PC-3 (cell line): ENCODE measurements around the gene KRTAP29-1. TPM values are rescaled to one million over a fixed set of nuclear protein-coding genes. Genes with fewer than 3 reads are reported as not detected.
"Not testable (repeated sequence)": the region's sequence is repeated elsewhere in the genome, so short reads cannot be mapped to it uniquely, and the experiment has no call there.

ENCODE experiments used
- ATAC-seq: fragments of 200-7000 bp; cut with Tn5 transposase; 2 replicates; pipeline ENCODE4 v1.9.1; 2020; ENCODE audit warnings: mild to moderate bottlenecking, moderate library complexity
- Bru-seq: library from RNA; stranded (reverse); fragments of 400-500 nt; gene quantifications from one replicate; lab custom pipeline; 2021; lab: Mats Ljungman, UMichigan
- BruChase-seq, 2 experiments: library from RNA; stranded (reverse); fragments of 400-500 nt; gene quantifications; one replicate each; lab custom pipeline; 2021; lab: Mats Ljungman, UMichigan
- BruUV-seq: library from RNA; stranded (reverse); fragments of 400-500 nt; replicated peaks from 2 replicates; lab custom pipeline; 2021; lab: Mats Ljungman, UMichigan
- CTCF ChIA-PET: fragments of 300-600 bp; sonication (Branson Sonifier 250); formaldehyde crosslinking; loops from one replicate; lab custom pipeline; 2022; ENCODE audit warnings: antibody characterized with exemption; lab: Charles Lee
- POLR2A ChIA-PET: fragments of 300-600 bp; sonication (Branson Sonifier 250); formaldehyde crosslinking; loops from one replicate; lab custom pipeline; 2022; ENCODE audit warnings: antibody characterized with exemption; ENCODE audit not compliant: unreplicated experiment; lab: Charles Lee
- DNase-seq: peaks from one replicate; pipeline ENCODE4 v3.0.0-alpha.2; 2015
- H2AFZ ChIP-seq: fragments of 300-600 bp; sonication (generic); 2 replicates; pipeline ENCODE4 v1.6.0; 2016; ENCODE audit warnings: antibody characterized with exemption, low read length
- H3F3A ChIP-seq: fragments of 300-600 bp; sonication (generic); one replicate; pipeline ENCODE4 v1.6.0; 2017; ENCODE audit warnings: antibody characterized with exemption, low read length, control low read depth, mild to moderate bottlenecking; ENCODE audit not compliant: unreplicated experiment
- H3K27ac ChIP-seq: fragments of 300-600 bp; sonication (generic); 2 replicates; pipeline ENCODE4 v1.5.1; 2016; ENCODE audit warnings: mild to moderate bottlenecking, low read length
- H3K27me3 ChIP-seq: fragments of 300-600 bp; sonication (generic); 2 replicates; pipeline ENCODE4 v1.6.1; 2016; ENCODE audit warnings: low read length, mixed read lengths
- H3K36me3 ChIP-seq: fragments of 300-600 bp; sonication (generic); 2 replicates; pipeline ENCODE4 v1.6.1; 2016; ENCODE audit warnings: low read depth, mixed run types, low read length, mixed read lengths
- H3K4me1 ChIP-seq: fragments of 300-600 bp; sonication (generic); 2 replicates; pipeline ENCODE4 v1.5.1; 2016; ENCODE audit warnings: low read length; ENCODE audit not compliant: insufficient read depth
- H3K4me2 ChIP-seq: fragments of 300-600 bp; sonication (generic); 2 replicates; pipeline ENCODE4 v1.6.0; 2016; ENCODE audit warnings: low read length
- H3K4me3 ChIP-seq: fragments of 300-600 bp; sonication (generic); 2 replicates; pipeline ENCODE4 v1.5.1; 2016; ENCODE audit warnings: mild to moderate bottlenecking, low read length, mixed read lengths
- H3K79me2 ChIP-seq: fragments of 300-600 bp; sonication (generic); 2 replicates; pipeline ENCODE4 v1.6.1; 2017; ENCODE audit warnings: low read length, mixed read lengths
- H3K9ac ChIP-seq: fragments of 300-600 bp; sonication (generic); 2 replicates; pipeline ENCODE4 v1.6.0; 2016; ENCODE audit warnings: mild to moderate bottlenecking, low read length
- H3K9me2 ChIP-seq: fragments of 300-600 bp; sonication (generic); replicated peaks from 2 replicates; pipeline ENCODE4 v1.6.1; 2016; ENCODE audit warnings: mixed run types, low read length, mixed read lengths
- H3K9me3 ChIP-seq: fragments of 300-600 bp; sonication (generic); 2 replicates; pipeline ENCODE4 v1.6.1; 2016; ENCODE audit warnings: low read length, mixed read lengths
- H4K20me1 ChIP-seq: fragments of 300-600 bp; sonication (generic); 2 replicates; pipeline ENCODE4 v1.6.1; 2016; ENCODE audit warnings: low read length, mixed read lengths
- CTCF ChIP-seq: fragments of 300-600 bp; sonication (generic); conservative IDR thresholded peaks from 2 replicates; pipeline ENCODE4 v1.5.1; 2017; ENCODE audit warnings: antibody characterized with exemption, low read depth, mild to moderate bottlenecking, low read length
- EZH2 ChIP-seq: fragments of 300-600 bp; sonication (generic); IDR thresholded peaks from one replicate; pipeline ENCODE4 v1.6.1; 2017; ENCODE audit warnings: antibody characterized with exemption, mild to moderate bottlenecking, low read length; ENCODE audit not compliant: unreplicated experiment
- EZH2phosphoT487 ChIP-seq: fragments of 300-600 bp; sonication (generic); IDR thresholded peaks from 2 replicates; pipeline ENCODE4 v1.6.1; 2018; ENCODE audit warnings: mild to moderate bottlenecking, antibody characterized with exemption, low read length, borderline replicate concordance
- intact Hi-C: fragments of 100-400 bp; cut with micrococcal nuclease; formaldehyde crosslinking; loops from 2 replicates; pipeline ENCODE4 v1.9.0; 2023
- long read RNA-seq: library from polyadenylated mRNA; unstranded; transcript quantifications from one replicate; pipeline ENCODE4 v2.0.0, GENCODE V29; 2021; ENCODE audit not compliant: unreplicated experiment
- total RNA-seq: library from RNA; depleted of rRNA; stranded (reverse); fragments of >200 nt; gene quantifications from 2 replicates; pipeline ENCODE4 v1.2.3, GENCODE V29; 2014; rRNA removed

The KRTAP29-1 gene, protein sequence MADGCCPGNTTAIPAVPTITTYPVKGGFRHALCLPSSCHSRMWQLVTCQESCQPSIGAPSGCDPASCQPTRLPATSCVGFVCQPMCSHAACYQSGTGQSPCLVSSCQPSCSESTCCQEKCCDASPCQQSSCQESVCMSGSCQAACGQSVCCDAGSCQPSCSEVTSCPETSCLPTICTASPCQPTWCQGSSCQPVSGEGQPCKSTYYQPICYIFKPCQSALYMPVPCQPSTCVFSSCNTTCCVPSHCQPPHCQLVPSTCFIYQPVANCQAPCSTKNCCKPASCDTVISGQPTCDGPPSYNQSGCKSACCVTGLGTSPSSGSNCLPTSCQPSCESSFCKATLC
- not detected in 2 replicates for total RNA-seq
- Bru-seq, nascent RNA, result not detected
- BruChase-seq, experiment 1, labeled RNA remaining after a 6-hour chase, result not detected
- not detected for BruChase-seq, experiment 2, labeled RNA remaining after a 2-hour chase
- long read RNA-seq, result 0 reads

GRCh38 chr17:41301916-41302901 lies at the start of gene KRTAP29-1:
Gene KRTAP29-1 (minus strand): TSS chr17:41302851. CDS start chr17:41302851, 0 bp downstream.
- H3K36me3 ChIP-seq, result no peaks in the 10 kb centered on the region
- no peak within 1 kb of the TSS for H3K4me2 ChIP-seq
- H3K4me1 ChIP-seq, result no peaks in the 10 kb centered on the region
- no peak within 1 kb of the TSS for H3K27ac ChIP-seq
- ChIA-PET POLR2A (no interaction called here), CTCF (no interaction called here)
- no peak for ATAC-seq
- H2AFZ ChIP-seq, result no peak within 1 kb of the TSS
- H4K20me1 ChIP-seq, result no peaks in the 10 kb centered on the region
- intact Hi-C loops, result no loop called here
- no peaks in the 10 kb centered on the region for H3K27me3 ChIP-seq
- no peaks in the 10 kb centered on the region for H3K9me2 ChIP-seq
- no TSS peak for BruUV-seq
- H3K4me3 ChIP-seq, result no peak within 1 kb of the TSS
- H3K9ac ChIP-seq, result no peak within 1 kb of the TSS
- no peak for DNase-seq
- H3K79me2 ChIP-seq, result no peaks in the 10 kb centered on the region
- no peaks in the 10 kb centered on the region for H3F3A ChIP-seq
- TF ChIP-seq EZH2 (no peak), CTCF (no peak)
- no peaks in the 10 kb centered on the region for H3K9me3 ChIP-seq

DNA sequence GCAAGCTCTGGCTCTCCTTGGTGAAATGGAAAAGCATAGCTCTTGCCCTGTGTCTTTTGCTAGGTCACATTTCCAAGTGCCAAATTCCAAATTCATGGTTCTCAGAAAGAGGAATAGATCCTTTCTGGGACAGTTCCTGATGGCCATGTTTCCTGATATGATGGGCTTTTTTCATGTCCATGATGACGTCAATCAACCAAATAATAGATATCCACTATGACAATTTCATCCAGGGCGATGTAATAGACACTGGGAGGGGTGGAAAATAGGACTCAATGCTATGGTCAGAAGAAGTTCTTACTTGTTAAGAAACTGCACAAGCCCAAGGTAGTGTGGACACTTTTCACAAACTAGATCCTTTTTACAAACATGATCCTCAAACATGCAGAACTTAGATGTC lies 48.5 kb upstream of the KRTAP29-1 start:
- no peaks in the 10 kb centered on the region for H3K27me3 ChIP-seq
- no peak overlapping the region for H3K4me2 ChIP-seq
- H3K27ac ChIP-seq, result no peak overlapping the region
- no peaks in the 10 kb centered on the region for H3K9me2 ChIP-seq
- H3K4me3 ChIP-seq, result no peak overlapping the region
- ChIA-PET POLR2A (interaction anchor here (0.6 kb wide), 1 partner anchor 18 kb away, joined by 3 read pairs; the partner anchor contains the start of gene KRT33B), CTCF (no interaction called here)
- no peaks in the 10 kb centered on the region for H3F3A ChIP-seq
- BruUV-seq, result no TSS peak
- H3K9ac ChIP-seq, result no peak overlapping the region
- no peak for DNase-seq
- H3K36me3 ChIP-seq, result no peaks in the 10 kb centered on the region
- no peaks in the 10 kb centered on the region for H4K20me1 ChIP-seq
- no peaks in the 10 kb centered on the region for H3K79me2 ChIP-seq
- H2AFZ ChIP-seq, result no peak overlapping the region
- TF ChIP-seq EZH2phosphoT487, result no peak
- TF ChIP-seq EZH2, result no peak
- no peak for TF ChIP-seq CTCF
- no peaks in the 10 kb centered on the region for H3K9me3 ChIP-seq
- H3K4me1 ChIP-seq, result no peaks in the 10 kb centered on the region
- intact Hi-C loops, result no loop called here
- ATAC-seq, result no peak

- H3F3A ChIP-seq, H3K27me3 ChIP-seq, H2AFZ ChIP-seq, ATAC-seq, H4K20me1 ChIP-seq, DNase-seq, H3K27ac ChIP-seq, H3K9me3 ChIP-seq, H3K36me3 ChIP-seq, intact Hi-C loops, H3K79me2 ChIP-seq, H3K4me2 ChIP-seq, H3K9me2 ChIP-seq, H3K9ac ChIP-seq, H3K4me3 ChIP-seq, BruUV-seq, H3K4me1 ChIP-seq, CTCF ChIA-PET: not testable (repeated sequence)
- POLR2A ChIA-PET, result interaction anchor here (0.6 kb wide), 1 partner anchor 178 kb away, joined by 3 read pairs; no protein-coding TSS in a partner anchor
These were observed 47.8 kb upstream of the KRTAP29-1 start, which contains the start of gene KRT33A for GRCh38 chr17:41350381-41350878. Gene KRT33A (minus strand): TSS chr17:41350828. CDS start chr17:41350767, 61 bp downstream.
